ENCODE data around the gene TMEM87A.

DNA sequence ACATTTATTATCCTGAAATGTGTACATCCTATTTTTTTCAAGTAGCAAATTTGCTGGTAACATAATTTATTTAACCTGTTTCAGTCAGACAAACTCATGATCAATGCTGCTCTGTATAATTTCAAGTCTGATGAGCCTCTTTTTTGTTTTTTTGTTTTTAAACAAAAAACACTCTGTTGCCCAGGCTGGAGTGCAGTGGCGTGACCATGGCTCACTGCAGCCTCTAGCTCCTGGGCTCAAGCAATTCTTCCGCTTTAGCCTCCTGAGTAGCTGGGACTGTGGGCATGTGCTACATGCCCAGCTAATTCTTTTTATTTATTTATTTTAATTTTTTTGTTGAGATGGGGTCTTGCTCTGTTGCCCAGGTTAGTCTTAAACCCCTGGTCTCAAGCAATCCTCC, 46.0 kb upstream of the TMEM87A start:
- TF ChIP-seq, protein P1, sequence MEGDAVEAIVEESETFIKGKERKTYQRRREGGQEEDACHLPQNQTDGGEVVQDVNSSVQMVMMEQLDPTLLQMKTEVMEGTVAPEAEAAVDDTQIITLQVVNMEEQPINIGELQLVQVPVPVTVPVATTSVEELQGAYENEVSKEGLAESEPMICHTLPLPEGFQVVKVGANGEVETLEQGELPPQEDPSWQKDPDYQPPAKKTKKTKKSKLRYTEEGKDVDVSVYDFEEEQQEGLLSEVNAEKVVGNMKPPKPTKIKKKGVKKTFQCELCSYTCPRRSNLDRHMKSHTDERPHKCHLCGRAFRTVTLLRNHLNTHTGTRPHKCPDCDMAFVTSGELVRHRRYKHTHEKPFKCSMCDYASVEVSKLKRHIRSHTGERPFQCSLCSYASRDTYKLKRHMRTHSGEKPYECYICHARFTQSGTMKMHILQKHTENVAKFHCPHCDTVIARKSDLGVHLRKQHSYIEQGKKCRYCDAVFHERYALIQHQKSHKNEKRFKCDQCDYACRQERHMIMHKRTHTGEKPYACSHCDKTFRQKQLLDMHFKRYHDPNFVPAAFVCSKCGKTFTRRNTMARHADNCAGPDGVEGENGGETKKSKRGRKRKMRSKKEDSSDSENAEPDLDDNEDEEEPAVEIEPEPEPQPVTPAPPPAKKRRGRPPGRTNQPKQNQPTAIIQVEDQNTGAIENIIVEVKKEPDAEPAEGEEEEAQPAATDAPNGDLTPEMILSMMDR (IDR thresholded peaks at IDR 0.05) = no peak
- TF ChIP-seq POLR2A (IDR thresholded peaks at IDR 0.05) = no peak

Measured in heart left ventricle (tissue), 13 donors.